GM12891 (cell line): ENCODE results near the gene TRMT10A.

ENCODE experiments used
- PAX5 ChIP-seq: IDR thresholded peaks from 2 replicates; pipeline ENCODE4 v1.6.1; 2011; ENCODE audit warnings: low read length, moderate library complexity, mild to moderate bottlenecking; ENCODE audit not compliant: insufficient read depth, severe bottlenecking
- POLR2A ChIP-seq: IDR thresholded peaks from 2 replicates; pipeline ENCODE4 v1.6.1; 2011; ENCODE audit warnings: low read depth, low read length, control low read depth
- POLR2AphosphoS5 ChIP-seq: IDR thresholded peaks from 2 replicates; pipeline ENCODE4 v1.6.1; 2011; ENCODE audit warnings: low read depth, low read length, control low read depth
- POU2F2 ChIP-seq: IDR thresholded peaks from 2 replicates; pipeline ENCODE4 v1.6.1; 2011; ENCODE audit warnings: low read depth, mild to moderate bottlenecking, control low read depth, low read length, moderate library complexity
- SPI1 ChIP-seq: IDR thresholded peaks from 2 replicates; pipeline ENCODE4 v1.6.1; 2011; ENCODE audit warnings: low read depth, low read length, control low read depth
- TAF1 ChIP-seq: IDR thresholded peaks from 2 replicates; pipeline ENCODE4 v1.6.1; 2011; ENCODE audit warnings: low read depth, low read length, control low read depth

DNA sequence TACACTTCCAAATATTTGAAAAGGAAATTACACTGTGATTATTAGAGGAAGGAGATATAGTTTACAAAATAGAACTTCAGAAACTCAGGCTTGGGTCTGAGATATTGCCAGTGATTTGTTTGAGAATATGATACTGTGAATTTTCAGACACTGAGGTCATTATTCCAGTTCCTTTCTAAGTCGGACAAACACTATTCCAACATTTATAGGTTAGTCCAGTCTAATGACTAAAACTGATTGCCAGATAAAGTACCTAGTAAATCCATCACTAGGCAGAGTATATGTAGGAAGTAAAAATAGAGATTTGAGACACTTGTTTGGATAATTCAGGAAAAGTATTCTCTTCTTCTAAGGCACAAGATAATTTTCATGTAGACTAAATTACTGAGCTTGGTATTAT is 24.0 kb upstream of the TRMT10A start:
- TF ChIP-seq POLR2AphosphoS5 (no peak), POLR2A (no peak), TAF1 (no peak), SPI1 (no peak), POU2F2 (no peak), PAX5 (no peak)
